ENCODE measurements around the gene RHOXF2.

GRCh38 chrX:120207009-120207605, 48.7 kb downstream of the RHOXF2 start:
- no peak for TF ChIP-seq POLR2A (IDR thresholded peaks at IDR 0.05)
- TF ChIP-seq, protein P1, sequence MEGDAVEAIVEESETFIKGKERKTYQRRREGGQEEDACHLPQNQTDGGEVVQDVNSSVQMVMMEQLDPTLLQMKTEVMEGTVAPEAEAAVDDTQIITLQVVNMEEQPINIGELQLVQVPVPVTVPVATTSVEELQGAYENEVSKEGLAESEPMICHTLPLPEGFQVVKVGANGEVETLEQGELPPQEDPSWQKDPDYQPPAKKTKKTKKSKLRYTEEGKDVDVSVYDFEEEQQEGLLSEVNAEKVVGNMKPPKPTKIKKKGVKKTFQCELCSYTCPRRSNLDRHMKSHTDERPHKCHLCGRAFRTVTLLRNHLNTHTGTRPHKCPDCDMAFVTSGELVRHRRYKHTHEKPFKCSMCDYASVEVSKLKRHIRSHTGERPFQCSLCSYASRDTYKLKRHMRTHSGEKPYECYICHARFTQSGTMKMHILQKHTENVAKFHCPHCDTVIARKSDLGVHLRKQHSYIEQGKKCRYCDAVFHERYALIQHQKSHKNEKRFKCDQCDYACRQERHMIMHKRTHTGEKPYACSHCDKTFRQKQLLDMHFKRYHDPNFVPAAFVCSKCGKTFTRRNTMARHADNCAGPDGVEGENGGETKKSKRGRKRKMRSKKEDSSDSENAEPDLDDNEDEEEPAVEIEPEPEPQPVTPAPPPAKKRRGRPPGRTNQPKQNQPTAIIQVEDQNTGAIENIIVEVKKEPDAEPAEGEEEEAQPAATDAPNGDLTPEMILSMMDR (IDR thresholded peaks at IDR 0.05) = no peak

Data from body of pancreas (tissue), 4 donors.